Measurements from ENCODE around the gene LCTL.

LCTL gene

DNA sequence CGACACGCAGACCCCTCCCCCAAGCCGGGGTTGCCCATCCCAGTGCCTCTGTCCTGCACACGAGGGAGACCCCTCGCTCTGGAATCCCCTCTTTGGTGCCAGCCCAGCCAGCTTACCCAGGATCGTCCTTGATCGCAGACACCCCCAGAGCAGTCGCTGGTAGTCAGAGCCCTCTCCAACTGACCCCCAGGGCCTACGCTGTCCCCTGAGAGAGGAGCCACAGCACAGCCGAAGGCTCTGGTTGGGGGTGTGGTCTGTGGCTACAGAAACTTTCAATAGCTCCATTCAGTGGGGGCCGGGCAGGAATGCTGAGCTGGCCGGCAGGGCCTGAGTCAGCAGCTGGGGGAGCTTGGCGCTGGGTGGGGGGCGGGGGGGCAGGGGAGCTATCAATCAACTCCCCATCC, at the start of gene LCTL:
TSS of gene LCTL (minus strand) at position 258 of the 404 bp plus-strand sequence. CDS start 633 bp downstream, outside the sequence.
- no peak within 1 kb of the TSS for H3K4me3 Mint-ChIP-seq
- DNase-seq, result no peak
- CTCF ChIA-PET, result interaction anchor here (1.0 to 1.5 kb wide), 3 partner anchors 9 to 45 kb away, joined by 3 to 6 read pairs (median 5); no protein-coding TSS in a partner anchor
- H3K27ac Mint-ChIP-seq, result no peak within 1 kb of the TSS
- H3K4me1 Mint-ChIP-seq, result peaks cover 6% of the 10 kb centered on the region
- no peaks in the 10 kb centered on the region for H3K36me3 Mint-ChIP-seq
- no peaks in the 10 kb centered on the region for H3K9me3 Mint-ChIP-seq
- H3K27me3 Mint-ChIP-seq, result peaks cover 7% of the 10 kb centered on the region

DNA sequence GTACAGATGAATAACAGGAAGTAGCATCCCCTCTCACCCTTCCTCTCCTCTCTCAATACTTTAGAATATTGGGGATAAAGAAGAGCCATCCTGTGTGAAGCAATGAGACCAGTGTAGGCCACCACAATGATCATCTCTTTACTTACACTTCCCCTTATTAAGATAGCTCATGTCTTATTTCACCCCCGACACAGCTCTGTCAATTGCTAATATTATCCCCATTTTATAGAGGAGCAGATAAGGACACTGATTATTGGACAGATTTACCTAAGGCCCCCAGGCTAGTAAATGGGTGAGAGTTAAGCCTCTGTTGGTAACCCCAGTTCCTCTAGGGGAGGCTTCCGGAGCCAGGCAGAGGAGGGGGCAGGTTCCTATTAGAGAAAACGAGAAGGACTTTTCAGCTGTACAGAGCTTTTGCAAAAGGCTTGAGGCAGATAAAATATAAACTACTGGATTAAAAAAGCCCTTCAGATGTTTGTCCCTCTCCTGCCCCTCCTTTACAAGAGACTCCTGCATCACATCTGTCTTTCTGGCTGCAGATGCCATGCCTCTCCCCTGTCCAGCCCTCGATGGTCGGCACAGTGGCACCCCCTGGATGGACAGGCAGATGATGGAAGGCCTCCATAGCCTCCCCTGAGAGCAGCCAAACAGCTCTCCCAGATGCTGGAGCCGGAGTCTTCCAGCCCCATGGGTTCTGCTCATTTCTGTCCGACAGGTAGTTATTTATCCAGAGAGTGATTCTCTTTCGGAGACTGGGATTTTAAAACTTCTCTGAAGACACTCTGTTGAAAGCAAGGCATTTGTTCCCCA, 49.4 kb upstream of the LCTL start:
- peaks cover 42% of the 10 kb centered on the region for H3K27me3 Mint-ChIP-seq
- H3K9me3 Mint-ChIP-seq, result peaks cover 2% of the 10 kb centered on the region
- no peak for DNase-seq
- no peak overlapping the region for H3K27ac Mint-ChIP-seq
- CTCF ChIA-PET, result interaction anchor here (0.6 to 3.4 kb wide), 7 partner anchors 11 to 249 kb away, joined by 3 to 16 read pairs (median 3); no protein-coding TSS in a partner anchor
- peaks cover 9% of the 10 kb centered on the region for H3K36me3 Mint-ChIP-seq
- no peak overlapping the region for H3K4me3 Mint-ChIP-seq
- H3K4me1 Mint-ChIP-seq, result peaks cover 27% of the 10 kb centered on the region

DNA sequence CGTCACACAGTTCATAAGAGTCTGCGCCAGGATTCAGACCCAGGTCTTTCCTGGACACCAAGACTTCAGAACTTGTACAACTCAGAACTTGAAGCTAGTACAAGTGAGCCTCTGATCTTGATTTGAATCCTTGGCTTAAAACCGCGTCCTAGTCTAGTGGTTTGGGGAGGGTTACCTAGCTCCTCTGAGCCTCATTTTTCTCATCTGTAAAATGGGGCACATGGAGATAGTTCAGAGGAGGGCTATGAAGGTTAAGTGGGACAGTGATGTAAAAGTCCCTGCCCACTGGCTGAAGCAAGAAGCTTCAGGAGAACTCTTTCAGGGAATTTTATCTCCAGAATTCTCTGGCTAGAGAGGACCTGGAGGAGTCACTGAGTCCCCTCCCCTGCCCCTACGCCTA, 48.7 kb upstream of the LCTL start:
- Mint-ChIP-seq H3K27ac (no peak overlapping the region), H3K36me3 (peaks cover 9% of the 10 kb centered on the region), H3K4me1 (peaks cover 27% of the 10 kb centered on the region), H3K4me3 (no peak overlapping the region), H3K27me3 (peaks cover 43% of the 10 kb centered on the region), H3K9me3 (peaks cover 2% of the 10 kb centered on the region)
- CTCF ChIA-PET, result interaction anchor here (0.7 to 3.4 kb wide), 4 partner anchors 10 to 289 kb away, joined by 3 to 16 read pairs (median 4); no protein-coding TSS in a partner anchor
- DNase-seq, result no peak

GRCh38 chr15:66613743-66614142, 47.9 kb upstream of the LCTL start:
- H3K36me3 Mint-ChIP-seq, result peaks cover 9% of the 10 kb centered on the region
- peaks cover 38% of the 10 kb centered on the region for H3K27me3 Mint-ChIP-seq
- peaks cover 2% of the 10 kb centered on the region for H3K9me3 Mint-ChIP-seq
- peaks cover 27% of the 10 kb centered on the region for H3K4me1 Mint-ChIP-seq
- CTCF ChIA-PET, result interaction anchor here (0.7 to 3.4 kb wide), 3 partner anchors 9 to 290 kb away, joined by 3 to 16 read pairs (median 5); no protein-coding TSS in a partner anchor
- no peak for DNase-seq
- H3K4me3 Mint-ChIP-seq, result no peak overlapping the region
- peak overlapping the region; percentile 76 for H3K27ac Mint-ChIP-seq

GRCh38 chr15:66611257-66612053, 45.7 kb upstream of the LCTL start:
- Mint-ChIP-seq H3K27ac (no peak overlapping the region), H3K4me1 (peaks cover 22% of the 10 kb centered on the region), H3K36me3 (peaks cover 9% of the 10 kb centered on the region), H3K27me3 (peaks cover 31% of the 10 kb centered on the region), H3K4me3 (no peak overlapping the region), H3K9me3 (peaks cover 2% of the 10 kb centered on the region)
- no peak for DNase-seq
- CTCF ChIA-PET, result interaction anchor here (0.6 kb wide), 1 partner anchor 10 kb away, joined by 3 read pairs; no protein-coding TSS in a partner anchor

GRCh38 chr15:66609876-66610275, 44.1 kb upstream of the LCTL start:
- CTCF ChIA-PET, result interaction anchor here (1.0 to 8.5 kb wide), 2 partner anchors 9 to 242 kb away, joined by 5 to 92 read pairs; no protein-coding TSS in a partner anchor
- peaks cover 39% of the 10 kb centered on the region for H3K27me3 Mint-ChIP-seq
- H3K9me3 Mint-ChIP-seq, result peaks cover 2% of the 10 kb centered on the region
- H3K36me3 Mint-ChIP-seq, result peaks cover 9% of the 10 kb centered on the region
- DNase-seq, result no peak
- H3K4me1 Mint-ChIP-seq, result peaks cover 20% of the 10 kb centered on the region
- H3K4me3 Mint-ChIP-seq, result no peak overlapping the region
- H3K27ac Mint-ChIP-seq, result no peak overlapping the region

- H3K27me3 Mint-ChIP-seq, result peaks cover 39% of the 10 kb centered on the region
- CTCF ChIA-PET, result interaction anchor here (1.5 to 8.5 kb wide), 3 partner anchors 10 to 243 kb away, joined by 5 to 92 read pairs (median 7); no protein-coding TSS in a partner anchor
- H3K36me3 Mint-ChIP-seq, result peaks cover 5% of the 10 kb centered on the region
- DNase-seq, result no peak
- no peak overlapping the region for H3K27ac Mint-ChIP-seq
- peaks cover 11% of the 10 kb centered on the region for H3K4me1 Mint-ChIP-seq
- H3K9me3 Mint-ChIP-seq, result peaks cover 1% of the 10 kb centered on the region
- H3K4me3 Mint-ChIP-seq, result no peak overlapping the region
Observed at GRCh38 chr15:66608881-66609280, 43.1 kb upstream of the LCTL start.

- Mint-ChIP-seq H3K27me3 (peaks cover 37% of the 10 kb centered on the region), H3K4me1 (peaks cover 5% of the 10 kb centered on the region), H3K36me3 (no peaks in the 10 kb centered on the region), H3K9me3 (no peaks in the 10 kb centered on the region), H3K27ac (no peak overlapping the region), H3K4me3 (no peak overlapping the region)
- no peak for DNase-seq
- CTCF ChIA-PET, result interaction anchor here (1.5 to 8.5 kb wide), 3 partner anchors 11 to 244 kb away, joined by 5 to 92 read pairs (median 7); no protein-coding TSS in a partner anchor
Observed at GRCh38 chr15:66608159-66608558, 42.4 kb upstream of the LCTL start.

DNA sequence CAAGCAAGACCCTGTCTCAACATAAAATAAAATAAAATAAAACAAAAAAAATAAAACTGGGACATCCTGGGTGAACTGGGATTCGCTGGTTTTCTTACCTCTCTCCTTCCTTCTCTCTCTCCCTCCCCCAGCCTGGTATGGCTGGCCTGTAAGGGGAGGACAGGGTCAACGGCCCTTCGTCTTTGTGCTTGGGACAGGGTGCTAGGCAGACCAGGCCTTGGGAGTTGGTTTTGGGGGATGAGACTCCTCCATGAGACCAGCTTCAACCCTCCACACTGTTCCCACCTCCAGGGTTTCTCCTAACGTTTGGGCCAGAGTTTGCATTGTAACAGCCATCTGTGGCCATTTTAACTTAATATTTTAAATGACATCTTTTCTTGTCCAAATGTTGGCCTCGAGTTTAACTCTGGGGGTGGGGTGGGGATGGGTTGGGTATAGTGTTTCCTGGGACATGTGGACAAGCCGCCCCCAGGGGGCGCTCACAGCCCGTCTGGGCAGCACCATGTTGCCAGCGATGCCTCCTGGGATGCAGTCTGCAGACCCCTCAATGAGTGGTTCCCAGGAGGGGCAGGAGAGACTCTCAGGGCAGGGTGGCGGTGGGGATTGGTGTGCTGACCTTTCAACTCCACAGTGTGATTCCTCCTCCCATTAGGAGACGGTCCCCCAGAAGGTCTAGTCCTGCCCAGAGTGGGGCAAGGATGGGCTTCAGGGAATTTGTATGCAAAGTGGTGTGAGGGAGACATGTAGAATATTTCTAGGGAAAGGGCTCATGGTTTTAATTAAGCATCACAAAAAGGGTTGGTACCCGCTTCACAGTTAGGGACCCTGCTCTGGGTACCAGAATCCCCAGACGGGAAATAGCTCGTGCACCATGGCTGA, 37.7 kb upstream of the LCTL start:
- no peaks in the 10 kb centered on the region for H3K36me3 Mint-ChIP-seq
- no peak overlapping the region for H3K4me3 Mint-ChIP-seq
- H3K27me3 Mint-ChIP-seq, result peaks cover 41% of the 10 kb centered on the region
- no peaks in the 10 kb centered on the region for H3K9me3 Mint-ChIP-seq
- peak; percentile 77 for DNase-seq
- CTCF ChIA-PET, result interaction anchor here (0.6 to 8.5 kb wide), 15 partner anchors 9 to 258 kb away, joined by 3 to 92 read pairs (median 4); no protein-coding TSS in a partner anchor
- no peak overlapping the region for H3K27ac Mint-ChIP-seq
- peaks cover under 1% of the 10 kb centered on the region for H3K4me1 Mint-ChIP-seq

- CTCF ChIA-PET, result interaction anchor here (0.6 kb wide), 1 partner anchor 11 kb away, joined by 3 read pairs; no protein-coding TSS in a partner anchor
Observed at GRCh38 chr15:66601521-66601920, 35.7 kb upstream of the LCTL start.

GRCh38 chr15:66600240-66600627, 34.4 kb upstream of the LCTL start:
- H3K27me3 Mint-ChIP-seq, result peaks cover 38% of the 10 kb centered on the region
- H3K4me1 Mint-ChIP-seq, result peaks cover 8% of the 10 kb centered on the region
- no peak overlapping the region for H3K4me3 Mint-ChIP-seq
- H3K27ac Mint-ChIP-seq, result no peak overlapping the region
- CTCF ChIA-PET, result interaction anchor here (0.6 to 1.8 kb wide), 5 partner anchors 19 to 264 kb away, joined by 3 to 11 read pairs (median 4); no protein-coding TSS in a partner anchor
- no peaks in the 10 kb centered on the region for H3K9me3 Mint-ChIP-seq
- no peak for DNase-seq
- H3K36me3 Mint-ChIP-seq, result no peaks in the 10 kb centered on the region

More at GRCh38 chr15:66601521-66601920, 35.7 kb upstream of the LCTL start:
- Mint-ChIP-seq H3K4me3 (no peak overlapping the region), H3K27ac (no peak overlapping the region), H3K9me3 (no peaks in the 10 kb centered on the region), H3K4me1 (peaks cover 8% of the 10 kb centered on the region), H3K27me3 (peaks cover 47% of the 10 kb centered on the region), H3K36me3 (no peaks in the 10 kb centered on the region)
- no peak for DNase-seq

- H3K36me3 Mint-ChIP-seq, result no peaks in the 10 kb centered on the region
- H3K4me3 Mint-ChIP-seq, result no peak overlapping the region
- H3K27me3 Mint-ChIP-seq, result peaks cover 39% of the 10 kb centered on the region
- peaks cover 8% of the 10 kb centered on the region for H3K4me1 Mint-ChIP-seq
- H3K27ac Mint-ChIP-seq, result no peak overlapping the region
- no peak for DNase-seq
- CTCF ChIA-PET, result interaction anchor here (0.8 to 1.8 kb wide), 5 partner anchors 19 to 264 kb away, joined by 3 to 11 read pairs (median 4); no protein-coding TSS in a partner anchor
- no peaks in the 10 kb centered on the region for H3K9me3 Mint-ChIP-seq
Observed at GRCh38 chr15:66599536-66600239, 33.9 kb upstream of the LCTL start.

Data from activated naive CD4-positive, alpha-beta T cell treated with anti-CD3 and anti-CD28 coated beads, Interleukin-2, amount 10 ng/mL, durations not matched to agents 7 days and 5 days (primary cell).